Fibroblast of pulmonary artery (primary cell): ENCODE measurements around the gene GZMA.

ENCODE experiments used
- DNase-seq: peaks from one replicate; pipeline ENCODE4 v3.0.0-alpha.2; 2010; ENCODE audit warnings: low read depth
- H3K4me3 ChIP-seq: replicated peaks from 2 replicates; pipeline ENCODE4 v1.5.1; 2011; ENCODE audit warnings: low read depth, mild to moderate bottlenecking, control low read depth, low read length, moderate library complexity
- TF ChIP-seq, protein P1 (sequence below): IDR thresholded peaks from 2 replicates; pipeline ENCODE4 v1.5.1; 2011; ENCODE audit warnings: mild to moderate bottlenecking, control low read depth, low read length, inconsistent platforms; ENCODE audit errors: missing control alignments

Gene GZMA

GRCh38 chr5:55151923-55152842 lies 49.7 kb downstream of the GZMA start:
- TF ChIP-seq, protein P1, sequence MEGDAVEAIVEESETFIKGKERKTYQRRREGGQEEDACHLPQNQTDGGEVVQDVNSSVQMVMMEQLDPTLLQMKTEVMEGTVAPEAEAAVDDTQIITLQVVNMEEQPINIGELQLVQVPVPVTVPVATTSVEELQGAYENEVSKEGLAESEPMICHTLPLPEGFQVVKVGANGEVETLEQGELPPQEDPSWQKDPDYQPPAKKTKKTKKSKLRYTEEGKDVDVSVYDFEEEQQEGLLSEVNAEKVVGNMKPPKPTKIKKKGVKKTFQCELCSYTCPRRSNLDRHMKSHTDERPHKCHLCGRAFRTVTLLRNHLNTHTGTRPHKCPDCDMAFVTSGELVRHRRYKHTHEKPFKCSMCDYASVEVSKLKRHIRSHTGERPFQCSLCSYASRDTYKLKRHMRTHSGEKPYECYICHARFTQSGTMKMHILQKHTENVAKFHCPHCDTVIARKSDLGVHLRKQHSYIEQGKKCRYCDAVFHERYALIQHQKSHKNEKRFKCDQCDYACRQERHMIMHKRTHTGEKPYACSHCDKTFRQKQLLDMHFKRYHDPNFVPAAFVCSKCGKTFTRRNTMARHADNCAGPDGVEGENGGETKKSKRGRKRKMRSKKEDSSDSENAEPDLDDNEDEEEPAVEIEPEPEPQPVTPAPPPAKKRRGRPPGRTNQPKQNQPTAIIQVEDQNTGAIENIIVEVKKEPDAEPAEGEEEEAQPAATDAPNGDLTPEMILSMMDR, result no peak
- DNase-seq, result peak; percentile 71
- no peak overlapping the region for H3K4me3 ChIP-seq

DNA sequence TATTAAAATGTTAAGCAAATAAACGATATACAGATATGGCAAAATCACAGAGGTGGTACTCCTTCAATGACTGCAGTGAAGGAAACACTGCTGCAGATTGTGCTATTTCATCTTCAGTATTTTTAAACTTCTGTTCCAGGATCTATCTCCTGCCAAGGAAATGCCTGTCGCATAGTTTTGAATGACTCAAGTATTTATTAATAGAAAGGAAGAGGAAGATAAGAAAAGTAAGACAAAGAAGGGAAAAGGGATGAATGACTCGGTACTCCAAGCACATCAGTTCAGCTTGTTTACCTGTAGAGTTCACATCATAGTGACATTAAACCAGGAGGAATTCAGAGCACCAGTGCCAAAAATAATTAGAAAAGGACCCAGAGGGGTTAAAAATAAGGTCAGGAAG lies 52.4 kb downstream of the GZMA start:
- peak; percentile 84 for DNase-seq
- no peak overlapping the region for H3K4me3 ChIP-seq
- TF ChIP-seq, protein P1, result no peak
